GM18498 (cell line): Measurements from ENCODE around the gene GUK1.
"Not testable (repeated sequence)": the region's sequence is repeated elsewhere in the genome, so short reads cannot be mapped to it uniquely, and the experiment has no call there.

Experiments used
- ATAC-seq: cut with Tn5 transposase; IDR thresholded peaks from one replicate; pipeline ENCODE4 v1.9.1; 2021; ENCODE audit warnings: mild to moderate bottlenecking, moderate library complexity; ENCODE audit not compliant: unreplicated experiment

GUK1 gene

GRCh38 chr1:228175316-228176023 lies 35.4 kb downstream of the GUK1 start:
- no peak for ATAC-seq

DNA sequence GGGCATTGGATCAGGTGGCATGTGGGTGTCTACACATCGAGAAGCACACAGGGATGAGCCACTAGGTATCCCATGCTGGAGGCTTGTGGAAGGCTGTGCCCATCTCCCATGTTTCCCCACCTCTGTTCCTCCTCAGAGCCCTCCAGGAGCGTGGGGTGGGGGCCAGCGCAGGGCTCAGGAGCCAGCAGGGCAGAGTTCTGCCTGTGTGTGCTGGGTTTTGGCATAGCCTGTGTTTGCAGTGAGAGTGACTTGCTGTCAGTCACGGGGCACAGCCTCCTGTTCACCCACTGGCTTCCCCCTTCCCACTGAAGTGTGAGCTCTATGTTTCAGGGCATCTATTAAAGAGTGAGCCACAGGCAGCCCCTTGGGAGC lies 35.9 kb downstream of the GUK1 start:
- ATAC-seq: no peak

DNA sequence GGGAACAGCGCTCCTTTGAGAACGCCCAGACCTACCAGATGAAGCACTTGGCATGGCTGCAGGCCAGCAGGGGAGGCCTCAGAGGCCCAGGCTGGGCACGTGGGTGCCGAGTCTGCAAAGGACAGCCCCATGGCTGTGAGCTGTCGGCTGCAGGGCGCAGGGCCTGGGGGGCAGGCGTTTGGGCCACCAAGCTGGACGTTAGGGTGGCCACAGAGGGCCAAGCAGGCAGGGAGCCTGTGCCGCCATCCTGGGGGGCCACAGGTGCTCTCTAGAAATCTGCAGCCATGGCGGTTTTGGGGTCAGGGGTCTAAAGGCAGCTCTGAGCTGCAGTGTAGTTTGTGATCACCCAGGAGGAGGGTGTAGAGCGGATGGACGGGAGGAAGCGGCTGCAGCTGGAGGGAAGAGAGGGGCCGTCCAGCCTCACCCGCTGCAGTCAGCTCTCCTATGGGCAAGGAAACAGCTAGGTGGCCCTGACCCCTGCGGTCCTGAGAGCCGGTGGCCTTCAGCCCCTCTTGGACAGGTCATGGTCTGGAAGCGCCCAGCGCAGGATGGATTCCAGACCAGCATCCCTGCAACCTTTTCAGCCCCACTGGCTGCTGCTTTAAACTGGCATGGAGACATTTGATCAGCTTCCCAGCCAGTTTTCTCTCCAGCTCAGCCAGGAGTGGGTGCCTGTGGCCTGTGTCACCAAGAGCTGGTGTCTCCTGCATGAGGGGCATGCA lies 36.5 kb downstream of the GUK1 start:
- ATAC-seq: no peak

GRCh38 chr1:228177183-228177475 lies 37.0 kb downstream of the GUK1 start:
- ATAC-seq: no peak

GRCh38 chr1:228177721-228178710 lies 37.9 kb downstream of the GUK1 start:
- ATAC-seq: no peak

GRCh38 chr1:228178737-228179684 lies 38.9 kb downstream of the GUK1 start:
- ATAC-seq: no peak

GRCh38 chr1:228180271-228180958 lies 40.3 kb downstream of the GUK1 start:
- ATAC-seq: no peak

DNA sequence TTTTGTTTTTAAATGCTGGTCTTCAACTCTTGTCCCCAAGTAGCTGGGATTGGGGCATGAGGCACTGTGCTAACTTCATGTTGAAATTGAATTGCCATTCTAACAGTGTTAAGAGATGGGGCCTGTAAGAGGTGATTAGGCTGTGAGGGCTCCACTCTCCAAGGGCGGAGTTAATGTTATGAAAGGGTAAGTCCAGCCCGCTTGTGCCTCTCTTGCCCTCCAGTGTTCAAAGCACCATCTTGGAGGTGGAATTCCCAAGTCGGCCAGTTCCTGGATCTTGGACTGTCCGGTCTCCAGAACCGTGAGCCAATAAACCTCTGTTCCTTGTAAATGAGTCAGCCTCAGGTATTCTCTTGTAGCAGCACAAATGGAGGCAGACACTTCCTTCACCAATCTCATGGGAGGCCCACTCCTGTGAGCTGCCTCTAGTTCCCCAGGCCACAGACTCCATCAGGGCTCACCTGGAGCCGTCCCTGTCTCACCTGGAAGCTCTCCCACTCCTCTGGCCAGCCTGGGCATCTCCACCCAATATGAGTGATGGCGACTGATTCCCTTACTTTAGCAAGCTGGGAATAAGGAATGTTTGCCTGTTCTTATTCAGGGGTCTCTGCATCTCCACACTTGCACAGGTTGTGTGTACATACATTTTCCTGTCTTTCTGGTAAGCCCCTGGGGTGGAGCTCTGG lies 41.0 kb downstream of the GUK1 start:
- no peak for ATAC-seq

GRCh38 chr1:228181645-228182034 lies 41.6 kb downstream of the GUK1 start:
- no peak for ATAC-seq

DNA sequence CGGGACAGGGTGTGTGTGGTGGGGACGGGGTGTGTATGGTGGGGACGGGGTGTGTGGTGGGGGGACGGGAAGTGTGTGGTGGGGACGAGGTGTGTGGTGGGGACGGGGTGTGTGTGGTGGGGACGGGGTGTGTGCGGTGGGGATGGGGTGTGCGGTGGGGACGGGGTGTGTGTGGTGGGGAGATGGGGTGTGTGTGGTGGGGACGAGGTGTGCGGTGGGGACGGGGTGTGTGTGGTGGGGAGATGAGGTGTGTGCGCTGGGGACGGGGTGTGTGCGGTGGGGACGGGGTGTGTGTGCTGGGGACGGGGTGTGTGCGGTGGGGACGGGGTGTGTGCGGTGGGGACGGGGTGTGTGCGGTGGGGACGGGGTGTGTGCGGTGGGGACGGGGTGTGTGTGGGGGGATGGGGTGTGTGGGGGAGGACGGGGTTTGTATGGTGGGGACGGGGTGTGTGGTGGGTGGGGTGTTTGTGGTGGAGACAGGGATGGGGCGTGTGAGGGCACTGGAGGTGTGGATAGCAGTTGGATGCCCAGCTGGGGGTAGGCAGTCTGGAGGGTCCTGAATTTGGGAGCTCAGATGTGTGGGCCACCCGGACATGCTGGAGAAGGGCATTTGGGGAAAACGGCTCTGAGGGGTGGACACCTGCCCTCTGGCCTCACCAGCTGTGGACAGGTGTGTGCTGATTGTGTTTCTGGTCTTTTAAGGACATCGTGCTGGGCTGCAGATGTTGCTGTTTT lies 42.4 kb downstream of the GUK1 start:
- ATAC-seq: no peak

DNA sequence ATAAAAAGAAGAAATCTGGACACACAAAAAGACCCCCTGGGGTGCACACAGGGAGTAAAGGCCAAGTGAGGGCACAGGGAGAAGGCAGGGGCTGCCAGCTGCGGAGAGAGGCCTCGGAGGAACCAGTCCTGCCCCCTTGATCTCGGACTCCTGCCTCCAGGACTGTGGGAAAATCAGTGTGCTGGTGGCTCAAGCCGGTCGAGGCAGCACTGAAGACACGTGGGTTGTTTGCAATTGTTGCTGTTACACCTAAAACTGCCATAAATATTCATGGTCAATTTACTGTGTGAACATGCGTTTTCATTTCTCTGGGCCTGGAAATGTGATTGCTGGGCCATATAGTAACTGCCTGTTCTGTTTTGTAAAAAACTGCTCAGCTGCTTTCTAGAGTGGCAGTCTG lies 44.1 kb downstream of the GUK1 start:
- no peak for ATAC-seq

- no peak for ATAC-seq
These were observed 45.5 kb downstream of the GUK1 start for GRCh38 chr1:228185641-228185965.

GRCh38 chr1:228188249-228188648 lies 48.2 kb downstream of the GUK1 start:
- not testable (repeated sequence) for ATAC-seq

GRCh38 chr1:228190182-228190581 lies 50.1 kb downstream of the GUK1 start:
- no peak for ATAC-seq

DNA sequence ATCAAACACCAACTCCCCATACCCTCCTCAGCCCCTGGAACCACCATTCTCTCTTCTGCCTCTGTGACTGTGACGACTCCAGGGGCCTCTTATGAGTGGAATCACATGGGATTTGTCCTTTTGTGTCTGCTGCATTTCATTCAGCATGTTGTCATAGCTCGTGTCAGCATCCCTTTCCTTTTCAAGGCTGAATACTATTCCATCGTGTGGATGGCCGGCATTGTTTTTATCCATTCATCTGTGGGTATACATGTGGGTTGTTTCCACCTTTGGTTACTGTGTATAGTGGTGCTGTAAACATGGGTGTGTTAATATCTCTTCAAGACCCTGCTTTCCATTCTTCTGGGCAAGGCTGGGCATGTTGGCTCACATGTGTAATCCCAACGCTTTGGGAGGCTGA lies 50.7 kb downstream of the GUK1 start:
- no peak for ATAC-seq

- ATAC-seq: no peak
These were observed 54.4 kb downstream of the GUK1 start for GRCh38 chr1:228194436-228194835.

- ATAC-seq: no peak
These were observed 55.1 kb downstream of the GUK1 start for GRCh38 chr1:228194921-228195812.
